GM12878 (cell line): ENCODE measurements around the gene KYAT1. TPM values are rescaled to one million over a fixed set of nuclear protein-coding genes. Genes with fewer than 3 reads are reported as not detected.

ENCODE experiments used
- ATAC-seq: fragments of 200-7000 bp; cut with Tn5 transposase; 3 replicates; pipeline ENCODE4 v1.9.1; 2020; ENCODE audit warnings: mild to moderate bottlenecking, moderate library complexity
- BruUV-seq: library from RNA; stranded (reverse); fragments of 400-500 nt; replicated peaks from 2 replicates; lab custom pipeline; 2021; lab: Mats Ljungman, UMichigan
- CTCF ChIA-PET: fragments of 300-600 bp; sonication (Branson Sonifier 250); formaldehyde crosslinking; extraction: SDS; loops from one replicate; lab custom pipeline; 2021; ENCODE audit warnings: inconsistent platforms; lab: Yijun Ruan, JAX
- POLR2A ChIA-PET: fragments of 350-600 bp; formaldehyde crosslinking; extraction: SDS; loops from one replicate; lab custom pipeline; 2021; ENCODE audit warnings: inconsistent platforms; lab: Charles Lee
- RAD21 ChIA-PET: fragments of 300-600 bp; sonication (Branson Sonifier 250); formaldehyde crosslinking; loops from one replicate; lab custom pipeline; 2023; ENCODE audit warnings: antibody characterized with exemption; ENCODE audit not compliant: unreplicated experiment; lab: Charles Lee
- SMC1A ChIA-PET: fragments of 300-600 bp; sonication (Branson Sonifier 250); formaldehyde crosslinking; loops from one replicate; lab custom pipeline; 2023; ENCODE audit not compliant: unreplicated experiment, uncharacterized antibody; lab: Charles Lee
- DNase-seq: peaks from one replicate; pipeline ENCODE4 v3.0.0-alpha.2; 2011; ENCODE audit warnings: low read depth, low spot score
- FAIRE-seq: peaks from 3 replicates; lab custom pipeline; 2011; peaks lifted over from hg19 to GRCh38; lab: Jason Lieb, UNC
- H2AFZ ChIP-seq: 2 replicates; pipeline ENCODE4 v1.6.0; 2011; ENCODE audit warnings: low read depth, low read length, control low read depth; ENCODE audit not compliant: control insufficient read depth
- H3K27ac ChIP-seq: 2 replicates; pipeline ENCODE4 v1.5.1; 2011; ENCODE audit warnings: control low read depth; ENCODE audit not compliant: control insufficient read depth, insufficient read depth
- H3K27me3 ChIP-seq, 2 experiments: replicated peaks in 1 of 2; 2 replicates each; pipeline versions ENCODE4 v1.6.0 to v1.6.1; 2011; ENCODE audit warnings: low read length in 1 of 2; ENCODE audit not compliant: control insufficient read depth in 2 of 2, insufficient read depth in 2 of 2
- H3K36me3 ChIP-seq, 2 experiments: 2 replicates each; pipeline ENCODE4 v1.5.1; 2011; ENCODE audit warnings: low read length in 1 of 2; ENCODE audit not compliant: control insufficient read depth in 2 of 2, insufficient read depth in 2 of 2
- H3K4me1 ChIP-seq: 2 replicates; pipeline ENCODE4 v1.6.1; 2011; ENCODE audit warnings: mild to moderate bottlenecking, low read length, moderate library complexity, mixed read lengths; ENCODE audit not compliant: control insufficient read depth, insufficient read depth
- H3K4me2 ChIP-seq: 2 replicates; pipeline ENCODE4 v1.6.0; 2011; ENCODE audit warnings: control low read depth; ENCODE audit not compliant: control insufficient read depth, insufficient read depth
- H3K4me3 ChIP-seq: fragments of 200-600 bp; sonication (generic); 2 replicates; pipeline ENCODE4 v1.5.1; 2016
- H3K79me2 ChIP-seq: 2 replicates; pipeline ENCODE4 v1.6.0; 2011; ENCODE audit warnings: low read length; ENCODE audit not compliant: control insufficient read depth, insufficient read depth
- H3K9ac ChIP-seq: 2 replicates; pipeline ENCODE4 v1.8.0; 2011; ENCODE audit warnings: low read length, control low read depth, mixed read lengths; ENCODE audit not compliant: control insufficient read depth, insufficient read depth
- H3K9me3 ChIP-seq: replicated peaks from 3 replicates; pipeline ENCODE4 v1.5.1; 2011; ENCODE audit warnings: mild to moderate bottlenecking, low read length; ENCODE audit not compliant: control insufficient read depth, insufficient read depth
- H4K20me1 ChIP-seq: 2 replicates; pipeline ENCODE4 v1.6.0; 2011; ENCODE audit not compliant: control insufficient read depth, insufficient read depth
- CBFB ChIP-seq: IDR thresholded peaks from 2 replicates; pipeline ENCODE4 v1.6.1; 2016; ENCODE audit warnings: antibody characterized with exemption, low read depth
- FOS ChIP-seq: IDR thresholded peaks from 3 replicates; pipeline ENCODE4 v1.6.1; 2011; ENCODE audit warnings: borderline replicate concordance; ENCODE audit not compliant: insufficient read length; ENCODE audit errors: extremely low read depth
- HCFC1 ChIP-seq: fragments of 150-350 bp; IDR thresholded peaks from 2 replicates; pipeline ENCODE4 v1.6.1; 2014; ENCODE audit warnings: low read length
- HDAC6 ChIP-seq: fragments of 200-600 bp; sonication (generic); IDR thresholded peaks from one replicate; pipeline ENCODE4 v1.8.0; 2017; ENCODE audit warnings: antibody characterized with exemption; ENCODE audit not compliant: unreplicated experiment
- LARP7 ChIP-seq: fragments of 450-650 bp; IDR thresholded peaks from 2 replicates; pipeline ENCODE4 v1.6.1; 2017; ENCODE audit warnings: mild to moderate bottlenecking
- MEF2A ChIP-seq: IDR thresholded peaks from 2 replicates; pipeline ENCODE4 v1.6.1; 2011; ENCODE audit warnings: low read depth, mild to moderate bottlenecking, low read length, moderate library complexity; ENCODE audit not compliant: insufficient read depth
- MXI1 ChIP-seq: fragments of 150-350 bp; IDR thresholded peaks from 2 replicates; pipeline ENCODE4 v1.6.1; 2011; ENCODE audit warnings: low read depth, mild to moderate bottlenecking, inconsistent platforms, low read length, improper control_type of control experiment
- NFXL1 ChIP-seq: fragments of 450-650 bp; IDR thresholded peaks from 2 replicates; pipeline ENCODE4 v1.6.1; 2017; ENCODE audit warnings: antibody characterized with exemption, mild to moderate bottlenecking, borderline replicate concordance
- RAD51 ChIP-seq: fragments of 450-650 bp; IDR thresholded peaks from 2 replicates; pipeline ENCODE4 v1.6.1; 2016; ENCODE audit warnings: moderate library complexity, mild to moderate bottlenecking, inconsistent platforms
- RFX5 ChIP-seq: IDR thresholded peaks from 2 replicates; pipeline ENCODE4 v1.6.1; 2011; ENCODE audit warnings: low read depth, low read length, improper control_type of control experiment
- TCF3 ChIP-seq: IDR thresholded peaks from 2 replicates; pipeline ENCODE4 v1.6.1; 2012; ENCODE audit warnings: low read depth, mild to moderate bottlenecking, low read length, borderline replicate concordance; ENCODE audit not compliant: insufficient read depth
- ZNF274 ChIP-seq: IDR thresholded peaks from one replicate; pipeline ENCODE4 v1.8.0; 2011; ENCODE audit not compliant: insufficient read length, insufficient read depth
- WGBS: methylation state at CpG from one replicate; pipeline ENCODE4 v1.1.6; 2016; ENCODE audit warnings: low lambda C conversion rate; ENCODE audit not compliant: insufficient replicate concordance, insufficient coverage; ENCODE audit errors: missing lambda C conversion rate; 5-methylcytosine and 5-hydroxymethylcytosine counted together
- in situ Hi-C: fragments of 300-500 bp; cut with MboI; formaldehyde crosslinking; loops from 9 replicates; pipeline ENCODE4 v1.14.3; 2018; ENCODE audit warnings: mixed read lengths
- intact Hi-C: fragments of 100-400 bp; cut with micrococcal nuclease; formaldehyde crosslinking; loops from one replicate; pipeline ENCODE4 v1.14.2; 2022; ENCODE audit not compliant: unreplicated experiment
- polyA plus RNA-seq, 11 experiments: library from polyadenylated mRNA; depleted of rRNA in 4 of 11; unstranded in 6 of 11; stranded (reverse) in 5 of 11; fragments of >200 nt; fragmentation: Nextera tagmentation in 4 of 11; fragmentation: Illumina TruSeq in 1 of 11; extraction: Ambion mirVana in 4 of 11; extraction: Trizol in 1 of 11; gene quantifications; 1 replicate in 1 of 11; 2 replicates in 10 of 11; pipeline versions ENCODE4 v1.2.1 to v1.2.3, GENCODE V29; 2011 to 2016; ENCODE audit warnings: inconsistent platforms in 2 of 11, missing spikeins in 2 of 11, low read depth in 1 of 11
- total RNA-seq, 4 experiments: library from RNA; depleted of rRNA in 3 of 4; stranded (reverse); fragments of >200 nt in 3 of 4; fragmentation: Illumina TruSeq in 1 of 4; extraction: Trizol in 1 of 4; gene quantifications; 2 replicates each; pipeline versions ENCODE4 v1.2.1 to v1.2.3, GENCODE V29; 2013 to 2021
- TF ChIP-seq, protein P1 (sequence below): IDR thresholded peaks from 2 replicates; pipeline ENCODE4 v1.6.1; 2012; ENCODE audit warnings: mild to moderate bottlenecking, low read depth, low read length
- TF ChIP-seq, protein P2 (sequence below): fragments of 450-650 bp; IDR thresholded peaks from 2 replicates; pipeline ENCODE4 v1.6.1; 2017; ENCODE audit warnings: borderline replicate concordance

KYAT1 gene
- total and polyA plus RNA-seq, 10 of the 15 experiments (the other 5 are each of a cell fraction or from before 2014, with no cell fraction given), result 5.8 to 15.7 (median 11.4) TPM

DNA sequence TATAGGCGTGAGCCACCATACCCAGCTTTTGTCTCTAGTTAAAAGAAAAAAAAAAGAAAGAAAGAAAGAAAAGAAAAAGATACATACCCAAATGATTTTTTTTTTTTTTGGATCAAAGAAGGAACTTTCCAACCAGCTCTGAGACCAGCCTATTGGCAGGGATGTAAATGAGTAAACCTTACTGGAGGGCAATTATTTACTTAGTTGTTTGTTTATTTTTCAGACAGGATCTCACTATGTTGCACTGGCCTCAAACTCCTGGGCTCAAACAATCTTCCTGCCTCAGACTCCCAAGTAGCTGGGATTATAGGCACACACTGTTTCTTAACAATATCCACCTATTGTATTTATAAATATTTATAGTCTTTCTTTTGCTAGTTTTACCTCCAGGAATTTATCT is 41.2 kb downstream of the KYAT1 start (continued):
- TF ChIP-seq HDAC6 (no peak), CBFB (no peak), LARP7 (no peak), RFX5 (no peak)
- TF ChIP-seq, protein P1, sequence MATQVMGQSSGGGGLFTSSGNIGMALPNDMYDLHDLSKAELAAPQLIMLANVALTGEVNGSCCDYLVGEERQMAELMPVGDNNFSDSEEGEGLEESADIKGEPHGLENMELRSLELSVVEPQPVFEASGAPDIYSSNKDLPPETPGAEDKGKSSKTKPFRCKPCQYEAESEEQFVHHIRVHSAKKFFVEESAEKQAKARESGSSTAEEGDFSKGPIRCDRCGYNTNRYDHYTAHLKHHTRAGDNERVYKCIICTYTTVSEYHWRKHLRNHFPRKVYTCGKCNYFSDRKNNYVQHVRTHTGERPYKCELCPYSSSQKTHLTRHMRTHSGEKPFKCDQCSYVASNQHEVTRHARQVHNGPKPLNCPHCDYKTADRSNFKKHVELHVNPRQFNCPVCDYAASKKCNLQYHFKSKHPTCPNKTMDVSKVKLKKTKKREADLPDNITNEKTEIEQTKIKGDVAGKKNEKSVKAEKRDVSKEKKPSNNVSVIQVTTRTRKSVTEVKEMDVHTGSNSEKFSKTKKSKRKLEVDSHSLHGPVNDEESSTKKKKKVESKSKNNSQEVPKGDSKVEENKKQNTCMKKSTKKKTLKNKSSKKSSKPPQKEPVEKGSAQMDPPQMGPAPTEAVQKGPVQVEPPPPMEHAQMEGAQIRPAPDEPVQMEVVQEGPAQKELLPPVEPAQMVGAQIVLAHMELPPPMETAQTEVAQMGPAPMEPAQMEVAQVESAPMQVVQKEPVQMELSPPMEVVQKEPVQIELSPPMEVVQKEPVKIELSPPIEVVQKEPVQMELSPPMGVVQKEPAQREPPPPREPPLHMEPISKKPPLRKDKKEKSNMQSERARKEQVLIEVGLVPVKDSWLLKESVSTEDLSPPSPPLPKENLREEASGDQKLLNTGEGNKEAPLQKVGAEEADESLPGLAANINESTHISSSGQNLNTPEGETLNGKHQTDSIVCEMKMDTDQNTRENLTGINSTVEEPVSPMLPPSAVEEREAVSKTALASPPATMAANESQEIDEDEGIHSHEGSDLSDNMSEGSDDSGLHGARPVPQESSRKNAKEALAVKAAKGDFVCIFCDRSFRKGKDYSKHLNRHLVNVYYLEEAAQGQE, result no peak
- TF ChIP-seq, protein P2, sequence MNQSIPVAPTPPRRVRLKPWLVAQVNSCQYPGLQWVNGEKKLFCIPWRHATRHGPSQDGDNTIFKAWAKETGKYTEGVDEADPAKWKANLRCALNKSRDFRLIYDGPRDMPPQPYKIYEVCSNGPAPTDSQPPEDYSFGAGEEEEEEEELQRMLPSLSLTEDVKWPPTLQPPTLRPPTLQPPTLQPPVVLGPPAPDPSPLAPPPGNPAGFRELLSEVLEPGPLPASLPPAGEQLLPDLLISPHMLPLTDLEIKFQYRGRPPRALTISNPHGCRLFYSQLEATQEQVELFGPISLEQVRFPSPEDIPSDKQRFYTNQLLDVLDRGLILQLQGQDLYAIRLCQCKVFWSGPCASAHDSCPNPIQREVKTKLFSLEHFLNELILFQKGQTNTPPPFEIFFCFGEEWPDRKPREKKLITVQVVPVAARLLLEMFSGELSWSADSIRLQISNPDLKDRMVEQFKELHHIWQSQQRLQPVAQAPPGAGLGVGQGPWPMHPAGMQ, result no peak

- no peaks in the 10 kb centered on the region for H3K79me2 ChIP-seq
- no peak for DNase-seq
- TF ChIP-seq MXI1 (no peak), ZNF274 (no peak), TCF3 (no peak), NFXL1 (no peak), HCFC1 (no peak), FOS (no peak), MEF2A (no peak), RAD51 (no peak)
- TF ChIP-seq, all 136 proteins: peak for 0
- Histone ChIP-seq H3K27ac (no peak overlapping the region), H3K4me2 (no peak overlapping the region), H3K4me3 (no peak overlapping the region), H2AFZ (no peak overlapping the region), H3K4me1 (no peaks in the 10 kb centered on the region), H3K27me3 (no peaks in the 10 kb centered on the region), H3K9me3 (no peaks in the 10 kb centered on the region), H4K20me1 (no peaks in the 10 kb centered on the region), H3K36me3 (peaks cover 0 to 2% of the 10 kb centered on the region in 2 experiments; a peak in 1 of 4 replicates), H3K9ac (no peak overlapping the region)
- FAIRE-seq (no peak), ATAC-seq (no peak)
- BruUV-seq, result no TSS peak
- SMC1A ChIA-PET, result no interaction called here
- in situ Hi-C loops (no loop called here), intact Hi-C loops (no loop called here)
- POLR2A ChIA-PET, result interaction anchor here (0.6 to 1.3 kb wide), 2 partner anchors 20 to 544 kb away, joined by 3 to 5 read pairs; partner anchors contain the start of gene ENDOG
- RAD21 ChIA-PET, result no interaction called here
- CTCF ChIA-PET, result interaction anchor here (0.6 kb wide), 2 partner anchors 9 to 616 kb away, joined by 4 read pairs; partner anchors contain the start of gene SPOUT1
- 69% methylated on average over 3 of the region's 3 CpGs for WGBS
Measured at GRCh38 chr9:128838338-128838737, 43.4 kb downstream of the KYAT1 start.
